K562 (cell line): ENCODE measurements around the gene WDR62. TPM values are rescaled to one million over a fixed set of nuclear protein-coding genes. Genes with fewer than 3 reads are reported as not detected.

ENCODE experiments used
- CBX3 ChIP-seq, 2 experiments: IDR thresholded peaks; 1 replicate in 1 of 2; 2 replicates in 1 of 2; pipeline ENCODE4 v1.6.1; 2012; ENCODE audit warnings: inconsistent platforms in 2 of 2, low read length in 2 of 2, borderline replicate concordance in 1 of 2, control low read depth in 1 of 2
- CREM ChIP-seq: IDR thresholded peaks from 2 replicates; pipeline ENCODE4 v1.6.1; 2014; ENCODE audit warnings: antibody characterized with exemption, low read depth
- CSDE1 ChIP-seq, 2 experiments: fragments of 450-650 bp; IDR thresholded peaks; 2 replicates each; pipeline ENCODE4 v1.6.1; 2016; ENCODE audit warnings: mild to moderate bottlenecking in 1 of 2
- ETV6 ChIP-seq, 3 experiments: fragments of 150-350 bp in 1 of 3; sonication (generic) in 1 of 3; formaldehyde crosslinking in 1 of 3; IDR thresholded peaks; 2 replicates each; pipeline versions ENCODE4 v1.6.1 to v1.8.0; 2014 to 2022; ENCODE audit warnings: borderline replicate concordance in 2 of 3, low read depth in 2 of 3, antibody characterized with exemption in 1 of 3, low read length in 1 of 3, mild to moderate bottlenecking in 1 of 3, missing genetic modification reagents in 1 of 3
- FOXP1 ChIP-seq: sonication (generic); formaldehyde crosslinking; IDR thresholded peaks from 2 replicates; pipeline ENCODE4 v1.8.0; 2022; ENCODE audit warnings: mild to moderate bottlenecking, missing genetic modification reagents
- IFI16 ChIP-seq: fragments of 250-450 bp; sonication (Bioruptor Pico); IDR thresholded peaks from 2 replicates; pipeline ENCODE4 v2.1.2; 2022; ENCODE audit warnings: mild to moderate bottlenecking, inconsistent platforms
- ILK ChIP-seq: fragments of 450-650 bp; IDR thresholded peaks from 2 replicates; pipeline ENCODE4 v1.6.1; 2016; ENCODE audit warnings: missing genetic modification characterization, low read depth, mild to moderate bottlenecking, missing compliant biosample characterization, moderate library complexity, borderline replicate concordance
- MCM5 ChIP-seq: fragments of 450-650 bp; IDR thresholded peaks from 2 replicates; pipeline ENCODE4 v1.6.1; 2016; ENCODE audit warnings: low read depth
- NBN ChIP-seq: fragments of 450-650 bp; IDR thresholded peaks from 2 replicates; pipeline ENCODE4 v1.6.1; 2016; ENCODE audit warnings: low read depth, mild to moderate bottlenecking
- NELFE ChIP-seq: IDR thresholded peaks from 2 replicates; pipeline ENCODE4 v1.6.1; 2011; ENCODE audit warnings: mild to moderate bottlenecking; ENCODE audit not compliant: insufficient read depth, insufficient read length
- NR2C2 ChIP-seq, 2 experiments: fragments of 200-800 bp in 1 of 2; sonication (Bioruptor generic) in 1 of 2; sonication (generic) in 1 of 2; formaldehyde crosslinking in 1 of 2; IDR thresholded peaks; 2 replicates each; pipeline versions ENCODE4 v1.6.1 to v1.8.0; 2016 to 2022; ENCODE audit warnings: mild to moderate bottlenecking in 1 of 2, missing compliant biosample characterization in 1 of 2, missing genetic modification characterization in 1 of 2, missing genetic modification reagents in 1 of 2
- SMARCB1 ChIP-seq: IDR thresholded peaks from 2 replicates; pipeline ENCODE4 v1.6.1; 2011; ENCODE audit warnings: improper control_type of control experiment, low read depth; ENCODE audit not compliant: insufficient read length
- SNRNP70 ChIP-seq: fragments of 200-400 bp; formaldehyde crosslinking; optimal IDR thresholded peaks from 2 replicates; pipeline ENCODE3; 2017; ENCODE audit warnings: low read depth, low read length
- TAL1 ChIP-seq: fragments of 450-650 bp; IDR thresholded peaks from 2 replicates; pipeline ENCODE4 v1.6.1; 2016; ENCODE audit warnings: mild to moderate bottlenecking
- ZNF324 ChIP-seq: fragments of 250-450 bp; sonication (Bioruptor Pico); IDR thresholded peaks from 2 replicates; pipeline ENCODE4 v1.4.0; 2020; ENCODE audit warnings: mild to moderate bottlenecking
- ZNF780A ChIP-seq: fragments of 250-450 bp; sonication (Bioruptor Pico); IDR thresholded peaks from 2 replicates; pipeline ENCODE4 v1.5.0; 2021; ENCODE audit warnings: mild to moderate bottlenecking
- ZNF79 ChIP-seq: fragments of 250-450 bp; sonication (Bioruptor Pico); IDR thresholded peaks from 2 replicates; pipeline ENCODE4 v1.4.0; 2020; ENCODE audit warnings: low read depth, mild to moderate bottlenecking, moderate library complexity
- polyA plus RNA-seq, 8 experiments: library from polyadenylated mRNA; depleted of rRNA in 4 of 8; stranded (reverse) in 5 of 8; unstranded in 3 of 8; fragments of >200 nt; fragmentation: Nextera tagmentation in 2 of 8; fragmentation: Illumina TruSeq in 1 of 8; extraction: Ambion mirVana in 2 of 8; extraction: Trizol in 1 of 8; gene quantifications; 2 replicates each; pipeline versions ENCODE4 v1.2.1 to v1.2.3, GENCODE V29; 2011 to 2014; ENCODE audit warnings: inconsistent platforms in 1 of 8, missing spikeins in 1 of 8
- total RNA-seq, 7 experiments: library from RNA; depleted of rRNA in 6 of 7; stranded (reverse); fragments of >200 nt in 6 of 7; fragmentation: Illumina TruSeq in 2 of 7; extraction: Trizol in 2 of 7; gene quantifications; 2 replicates each; pipeline versions ENCODE4 v1.2.1 to v1.2.3, GENCODE V29; 2011 to 2021; ENCODE audit warnings: low replicate concordance in 1 of 7
- TF ChIP-seq, protein P1 (sequence below), 2 experiments: IDR thresholded peaks in 1 of 2; conservative IDR thresholded peaks in 1 of 2; 2 replicates each; pipeline ENCODE4 v1.6.1; 2016; ENCODE audit warnings: low read depth in 2 of 2, mild to moderate bottlenecking in 1 of 2, missing compliant biosample characterization in 1 of 2, missing genetic modification characterization in 1 of 2, moderate library complexity in 1 of 2
- TF ChIP-seq, protein P2 (sequence below): fragments of 450-650 bp; IDR thresholded peaks from 2 replicates; pipeline ENCODE4 v1.6.1; 2016; ENCODE audit warnings: mild to moderate bottlenecking
- TF ChIP-seq, protein P3 (sequence below): sonication (generic); formaldehyde crosslinking; IDR thresholded peaks from 2 replicates; pipeline ENCODE4 v1.9.0; 2022; ENCODE audit warnings: mild to moderate bottlenecking, missing genetic modification reagents

Gene WDR62
- total and polyA plus RNA-seq, 9 of the 15 experiments (the other 6 are each of a cell fraction or from before 2014, with no cell fraction given), result 0.35 to 32.8 (median 14.4) TPM

DNA sequence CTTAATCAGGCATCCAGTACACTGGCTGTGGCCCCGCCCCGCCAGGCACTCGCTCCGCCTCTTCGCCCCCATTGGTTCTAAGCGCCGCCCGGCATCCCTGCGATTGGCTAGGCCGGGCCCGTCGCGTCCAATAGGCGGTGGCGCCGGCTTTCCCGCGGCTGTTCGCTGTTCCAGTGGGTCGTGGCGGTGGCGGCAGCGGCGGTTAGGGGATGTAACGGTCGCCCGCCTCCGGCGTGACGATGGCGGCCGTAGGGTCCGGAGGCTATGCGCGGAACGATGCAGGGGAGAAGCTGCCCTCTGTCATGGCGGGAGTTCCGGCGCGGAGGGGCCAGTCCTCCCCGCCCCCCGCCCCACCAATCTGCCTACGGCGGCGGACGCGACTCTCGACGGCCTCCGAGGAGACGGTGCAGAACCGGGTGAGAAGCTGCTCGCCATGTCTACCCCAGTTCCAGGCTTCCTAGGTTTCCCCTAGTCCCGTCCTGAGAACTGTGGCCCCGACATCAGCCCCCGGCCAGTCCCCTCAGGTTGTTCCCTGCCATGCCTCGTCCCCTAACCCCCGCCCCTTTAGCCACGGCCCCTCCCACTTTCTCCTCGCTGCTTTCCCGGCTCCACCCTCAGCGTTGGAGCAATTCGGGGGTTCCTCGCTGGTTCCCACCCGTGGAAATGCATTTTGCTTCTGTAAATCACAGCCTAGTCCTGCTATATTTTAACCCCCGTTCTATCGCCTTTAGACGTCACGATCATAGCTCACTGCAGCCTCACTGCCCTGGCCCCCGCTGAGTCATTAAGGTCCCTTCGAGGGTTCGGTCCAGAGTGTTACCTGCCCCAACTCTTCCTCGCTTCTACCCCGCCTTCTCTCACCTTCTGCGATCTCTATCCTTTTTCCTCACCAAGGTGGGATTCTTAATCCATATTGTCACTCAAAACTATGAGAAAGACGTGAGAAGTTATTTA, at the start of gene WDR62 (continued):
- TF ChIP-seq, protein P1, sequence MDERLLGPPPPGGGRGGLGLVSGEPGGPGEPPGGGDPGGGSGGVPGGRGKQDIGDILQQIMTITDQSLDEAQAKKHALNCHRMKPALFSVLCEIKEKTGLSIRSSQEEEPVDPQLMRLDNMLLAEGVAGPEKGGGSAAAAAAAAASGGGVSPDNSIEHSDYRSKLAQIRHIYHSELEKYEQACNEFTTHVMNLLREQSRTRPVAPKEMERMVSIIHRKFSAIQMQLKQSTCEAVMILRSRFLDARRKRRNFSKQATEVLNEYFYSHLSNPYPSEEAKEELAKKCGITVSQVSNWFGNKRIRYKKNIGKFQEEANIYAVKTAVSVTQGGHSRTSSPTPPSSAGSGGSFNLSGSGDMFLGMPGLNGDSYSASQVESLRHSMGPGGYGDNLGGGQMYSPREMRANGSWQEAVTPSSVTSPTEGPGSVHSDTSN (CRISPR knock-in tag; IDR thresholded peaks at IDR 0.05; ENCODE audit: low read depth), result no peak
- TF ChIP-seq, protein P1 (tag; conservative IDR thresholded peaks at IDR 0.05; ENCODE audit: low read depth), result no peak
- TF ChIP-seq, protein P2, sequence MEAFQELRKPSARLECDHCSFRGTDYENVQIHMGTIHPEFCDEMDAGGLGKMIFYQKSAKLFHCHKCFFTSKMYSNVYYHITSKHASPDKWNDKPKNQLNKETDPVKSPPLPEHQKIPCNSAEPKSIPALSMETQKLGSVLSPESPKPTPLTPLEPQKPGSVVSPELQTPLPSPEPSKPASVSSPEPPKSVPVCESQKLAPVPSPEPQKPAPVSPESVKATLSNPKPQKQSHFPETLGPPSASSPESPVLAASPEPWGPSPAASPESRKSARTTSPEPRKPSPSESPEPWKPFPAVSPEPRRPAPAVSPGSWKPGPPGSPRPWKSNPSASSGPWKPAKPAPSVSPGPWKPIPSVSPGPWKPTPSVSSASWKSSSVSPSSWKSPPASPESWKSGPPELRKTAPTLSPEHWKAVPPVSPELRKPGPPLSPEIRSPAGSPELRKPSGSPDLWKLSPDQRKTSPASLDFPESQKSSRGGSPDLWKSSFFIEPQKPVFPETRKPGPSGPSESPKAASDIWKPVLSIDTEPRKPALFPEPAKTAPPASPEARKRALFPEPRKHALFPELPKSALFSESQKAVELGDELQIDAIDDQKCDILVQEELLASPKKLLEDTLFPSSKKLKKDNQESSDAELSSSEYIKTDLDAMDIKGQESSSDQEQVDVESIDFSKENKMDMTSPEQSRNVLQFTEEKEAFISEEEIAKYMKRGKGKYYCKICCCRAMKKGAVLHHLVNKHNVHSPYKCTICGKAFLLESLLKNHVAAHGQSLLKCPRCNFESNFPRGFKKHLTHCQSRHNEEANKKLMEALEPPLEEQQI, result no peak
- no peak for TF ChIP-seq SMARCB1
- no peak for TF ChIP-seq TAL1
- TF ChIP-seq CSDE1 (IDR thresholded peaks at IDR 0.05), result no peak
- TF ChIP-seq FOXP1 (CRISPR knock-in tag), result no peak
- TF ChIP-seq MCM5, result no peak
- TF ChIP-seq ILK (tag), result no peak
- TF ChIP-seq CREM, result 0 out of 2 replicates have a peak, but pooled peaks have one; percentile 26
- no peak for TF ChIP-seq NR2C2 (CRISPR knock-in tag; IDR thresholded peaks at IDR 0.05)
- no peak for TF ChIP-seq NR2C2 (tag; IDR thresholded peaks at IDR 0.05)
- TF ChIP-seq, protein P3, sequence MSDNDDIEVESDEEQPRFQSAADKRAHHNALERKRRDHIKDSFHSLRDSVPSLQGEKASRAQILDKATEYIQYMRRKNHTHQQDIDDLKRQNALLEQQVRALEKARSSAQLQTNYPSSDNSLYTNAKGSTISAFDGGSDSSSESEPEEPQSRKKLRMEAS, result no peak
- TF ChIP-seq NELFE, result no peak
- no peak for TF ChIP-seq ZNF79 (CRISPR knock-in tag)
- TF ChIP-seq ETV6 (IDR thresholded peaks at IDR 0.05; ENCODE audit: borderline replicate concordance in 1 of 2, low read depth in 2 of 2, low read length in 1 of 2), result no peak
- no peak for TF ChIP-seq ETV6 (CRISPR knock-in tag; IDR thresholded peaks at IDR 0.05; ENCODE audit: borderline replicate concordance)
- TF ChIP-seq ZNF780A (CRISPR knock-in tag), result no peak
- TF ChIP-seq CBX3 (IDR thresholded peaks at IDR 0.05; ENCODE audit: borderline replicate concordance in 1 of 2, low read length in 2 of 2), result no peak; a peak in 1 of 3 replicates
- TF ChIP-seq ZNF324 (CRISPR knock-in tag), result no peak
- TF ChIP-seq NBN, result no peak
- TF ChIP-seq SNRNP70, result no peak
- no peak for TF ChIP-seq IFI16 (CRISPR knock-in tag)
